K562 (cell line): ENCODE measurements around the gene SLC9A1.

Source experiments
- HNRNPK ChIP-seq: fragments of 200-400 bp; formaldehyde crosslinking; IDR thresholded peaks from one replicate; pipeline ENCODE4 v1.6.1; 2018; ENCODE audit warnings: mild to moderate bottlenecking, low read depth, low read length; ENCODE audit not compliant: poor library complexity, severe bottlenecking
- KDM5B ChIP-seq: fragments of 200-600 bp; sonication (generic); IDR thresholded peaks from 2 replicates; pipeline ENCODE4 v1.6.1; 2012; ENCODE audit warnings: low read depth, mild to moderate bottlenecking, moderate library complexity, low read length, control low read depth, inconsistent platforms; ENCODE audit not compliant: insufficient replicate concordance
- NFYB ChIP-seq: IDR thresholded peaks from 2 replicates; pipeline ENCODE4 v1.6.1; 2011; ENCODE audit warnings: mild to moderate bottlenecking, moderate library complexity; ENCODE audit not compliant: insufficient read length; ENCODE audit errors: extremely low read depth
- RNF2 ChIP-seq: sonication (generic); IDR thresholded peaks from 2 replicates; pipeline ENCODE4 v1.6.1; 2016
- SP1 ChIP-seq: sonication (generic); formaldehyde crosslinking; IDR thresholded peaks from 2 replicates; pipeline ENCODE4 v1.8.1; 2022; ENCODE audit warnings: mild to moderate bottlenecking, missing genetic modification reagents

DNA sequence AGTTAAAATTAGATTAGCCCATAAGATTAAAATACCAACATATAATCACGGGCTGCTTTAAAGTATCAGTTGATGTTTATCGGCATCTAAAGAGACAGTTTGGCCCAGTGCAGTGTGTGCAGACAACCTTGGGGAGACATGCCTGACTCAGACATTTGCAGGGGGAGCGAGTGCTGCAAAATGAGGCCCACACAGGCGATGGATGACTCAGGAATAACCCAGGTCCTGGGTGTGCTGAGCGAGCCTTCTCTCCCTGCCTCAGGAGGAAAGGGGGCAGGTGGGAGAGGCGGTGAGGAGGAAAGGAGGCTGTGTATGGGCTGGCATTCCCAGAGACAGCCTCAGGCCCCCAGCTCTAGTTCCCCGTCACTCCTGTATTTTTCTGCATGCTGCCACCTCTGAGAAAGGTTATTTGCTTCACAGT lies 9.0 kb downstream of the SLC9A1 start:
- peak; percentile 30 for TF ChIP-seq KDM5B
- no peak for TF ChIP-seq RNF2
- TF ChIP-seq NFYB, result no peak
- no peak for TF ChIP-seq SP1 (CRISPR knock-in tag)
- no peak for TF ChIP-seq HNRNPK
